CD14-positive monocyte (primary cell): ENCODE results near the gene NAXD. TPM values are rescaled to one million over a fixed set of nuclear protein-coding genes. Genes with fewer than 3 reads are reported as not detected.

ENCODE experiments used
- DNase-seq, 3 donors: peaks; one replicate each; pipeline ENCODE4 v3.0.0-alpha.2; 2011 to 2022
- H2AFZ ChIP-seq: 2 replicates; pipeline ENCODE4 v1.6.0; 2012; ENCODE audit warnings: mild to moderate bottlenecking, low read depth, low read length, inconsistent platforms; ENCODE audit not compliant: insufficient read depth, poor library complexity, severe bottlenecking
- H3K27ac ChIP-seq, 2 donors: 1 replicate in 1 of 2; 2 replicates in 1 of 2; pipeline ENCODE4 v1.5.1; 2012 to 2013; ENCODE audit warnings: low read length in 2 of 2, control low read depth in 1 of 2, inconsistent platforms in 1 of 2, low read depth in 1 of 2, mild to moderate bottlenecking in 1 of 2
- H3K27me3 ChIP-seq, 2 donors: one replicate each; pipeline versions ENCODE4 v1.6.0 to v1.6.1; 2011 to 2013; ENCODE audit warnings: low read length in 2 of 2; ENCODE audit not compliant: control insufficient read depth in 2 of 2, insufficient read depth in 2 of 2
- H3K36me3 ChIP-seq, 2 donors: replicated peaks in 1 of 2; 1 replicate in 1 of 2; 2 replicates in 1 of 2; pipeline versions ENCODE4 v1.5.1 to v1.6.1; 2012 to 2013; ENCODE audit warnings: low read length in 2 of 2, control low read depth in 1 of 2, inconsistent platforms in 1 of 2, mild to moderate bottlenecking in 1 of 2; ENCODE audit not compliant: insufficient read depth in 2 of 2, control insufficient read depth in 1 of 2
- H3K4me1 ChIP-seq, 2 donors: 1 replicate in 1 of 2; 2 replicates in 1 of 2; pipeline versions ENCODE4 v1.5.1 to v1.6.1; 2012 to 2013; ENCODE audit warnings: low read length in 2 of 2, control low read depth in 1 of 2, inconsistent platforms in 1 of 2, mild to moderate bottlenecking in 1 of 2, moderate library complexity in 1 of 2; ENCODE audit not compliant: insufficient read depth in 2 of 2, control insufficient read depth in 1 of 2
- H3K4me2 ChIP-seq: replicated peaks from 2 replicates; pipeline ENCODE3; 2012; ENCODE audit warnings: low read length, moderate library complexity, mild to moderate bottlenecking; ENCODE audit not compliant: poor library complexity, severe bottlenecking; ENCODE audit errors: extremely low read depth
- H3K4me3 ChIP-seq, 3 experiments: fragments of 200-600 bp in 1 of 3; sonication (generic) in 1 of 3; replicated peaks in 1 of 3; 1 replicate in 2 of 3; 2 replicates in 1 of 3; pipeline ENCODE4 v1.5.1; 2011 to 2013; ENCODE audit warnings: low read length in 3 of 3, mild to moderate bottlenecking in 3 of 3, control low read depth in 2 of 3, low read depth in 2 of 3, inconsistent platforms in 1 of 3, moderate library complexity in 1 of 3
- H3K79me2 ChIP-seq: 2 replicates; pipeline ENCODE4 v1.6.0; 2012; ENCODE audit warnings: mild to moderate bottlenecking, control low read depth, inconsistent platforms, low read length, moderate library complexity; ENCODE audit not compliant: insufficient read depth
- H3K9ac ChIP-seq: 2 replicates; pipeline ENCODE4 v1.6.0; 2017; ENCODE audit warnings: low read length, mild to moderate bottlenecking; ENCODE audit not compliant: insufficient read depth, poor library complexity, severe bottlenecking
- H3K9me3 ChIP-seq, 2 donors: replicated peaks in 1 of 2; 1 replicate in 1 of 2; 2 replicates in 1 of 2; pipeline versions ENCODE4 v1.5.1 to v1.6.1; 2012 to 2013; ENCODE audit warnings: low read length in 2 of 2, control low read depth in 1 of 2; ENCODE audit not compliant: control insufficient read depth in 1 of 2, insufficient read depth in 1 of 2
- H4K20me1 ChIP-seq: 2 replicates; pipeline ENCODE4 v1.6.0; 2012; ENCODE audit warnings: mild to moderate bottlenecking, low read length, control low read depth, moderate library complexity; ENCODE audit not compliant: insufficient read depth
- H3K27ac Mint-ChIP-seq, 7 donors: one replicate each; pipeline ENCODE4 v1.8.0; 2020; ENCODE audit warnings: mild to moderate bottlenecking in 7 of 7, mixed read lengths in 7 of 7, moderate library complexity in 6 of 7, inconsistent platforms in 2 of 7
- H3K27me3 Mint-ChIP-seq, 3 donors: one replicate each; pipeline ENCODE4 v1.8.0; 2021 to 2022; ENCODE audit warnings: low read depth in 3 of 3, mild to moderate bottlenecking in 3 of 3, mixed read lengths in 3 of 3, moderate library complexity in 3 of 3, inconsistent platforms in 1 of 3
- H3K36me3 Mint-ChIP-seq, 2 donors: one replicate each; pipeline ENCODE4 v1.8.0; 2020; ENCODE audit warnings: mixed read lengths in 2 of 2, inconsistent platforms in 1 of 2, mild to moderate bottlenecking in 1 of 2
- H3K4me1 Mint-ChIP-seq: one replicate; pipeline ENCODE4 v1.8.0; 2020; ENCODE audit warnings: mild to moderate bottlenecking, mixed read lengths
- H3K4me3 Mint-ChIP-seq, 2 donors: one replicate each; pipeline ENCODE4 v1.8.0; 2020; ENCODE audit warnings: mild to moderate bottlenecking in 2 of 2, mixed read lengths in 2 of 2, moderate library complexity in 1 of 2
- H3K9me3 Mint-ChIP-seq, 7 donors: one replicate each; pipeline ENCODE4 v1.8.0; 2020 to 2022; ENCODE audit warnings: mixed read lengths in 7 of 7, mild to moderate bottlenecking in 6 of 7, moderate library complexity in 6 of 7, inconsistent platforms in 2 of 7
- WGBS: methylation state at CpG from one replicate; pipeline ENCODE4 v1.1.5; 2013; ENCODE audit warnings: missing lambda C conversion rate; ENCODE audit not compliant: insufficient coverage; 5-methylcytosine and 5-hydroxymethylcytosine counted together
- intact Hi-C, 2 donors: fragments of 100-400 bp; cut with micrococcal nuclease; formaldehyde crosslinking; loops; one replicate each; pipeline versions ENCODE4 v1.15.0 to v1.15.1; 2023
- polyA plus RNA-seq, 3 donors: library from polyadenylated mRNA; depleted of rRNA in 1 of 3; unstranded in 2 of 3; stranded (reverse) in 1 of 3; fragments of 300-500 nt in 2 of 3; fragments of >200 nt in 1 of 3; fragmentation: Illumina TruSeq in 2 of 3; gene quantifications; 1 replicate in 2 of 3; 2 replicates in 1 of 3; pipeline ENCODE4 v1.2.3, GENCODE V29; 2012 to 2021
- TF ChIP-seq, protein P1 (sequence below): fragments of 200-600 bp; IDR thresholded peaks from one replicate; pipeline ENCODE4 v1.8.0; 2022; ENCODE audit warnings: antibody characterized with exemption, mild to moderate bottlenecking

The NAXD gene
- polyA plus RNA-seq, 3 donors = 7.4 to 22.8 (median 8.5) TPM

GRCh38 chr13:110641055-110642015 lies 26.0 kb downstream of the NAXD start:
- Histone ChIP-seq H3K4me3 (no peak overlapping the region), H4K20me1 (peaks cover 90% of the 10 kb centered on the region), H3K4me1 (peaks cover 8 to 16% of the 10 kb centered on the region in 2 donors), H3K36me3 (peaks cover 91 to 99% of the 10 kb centered on the region in 2 donors), H3K27ac (peak overlapping the region in 1 of 2 donors; percentile 53), H3K27me3 (no peaks in the 10 kb centered on the region), H2AFZ (no peak overlapping the region), H3K9me3 (no peaks in the 10 kb centered on the region), H3K79me2 (no peaks in the 10 kb centered on the region), H3K4me2 (no peak overlapping the region), H3K9ac (no peak overlapping the region)
- Mint-ChIP-seq H3K4me1 (peaks cover 13% of the 10 kb centered on the region), H3K27ac (peak overlapping the region in 3 of 7 donors; percentile 32 to 75 (median 32)), H3K36me3 (peaks cover 81 to 96% of the 10 kb centered on the region in 2 donors), H3K27me3 (no peaks in the 10 kb centered on the region), H3K9me3 (no peaks in the 10 kb centered on the region), H3K4me3 (no peak overlapping the region)
- TF ChIP-seq, protein P1, sequence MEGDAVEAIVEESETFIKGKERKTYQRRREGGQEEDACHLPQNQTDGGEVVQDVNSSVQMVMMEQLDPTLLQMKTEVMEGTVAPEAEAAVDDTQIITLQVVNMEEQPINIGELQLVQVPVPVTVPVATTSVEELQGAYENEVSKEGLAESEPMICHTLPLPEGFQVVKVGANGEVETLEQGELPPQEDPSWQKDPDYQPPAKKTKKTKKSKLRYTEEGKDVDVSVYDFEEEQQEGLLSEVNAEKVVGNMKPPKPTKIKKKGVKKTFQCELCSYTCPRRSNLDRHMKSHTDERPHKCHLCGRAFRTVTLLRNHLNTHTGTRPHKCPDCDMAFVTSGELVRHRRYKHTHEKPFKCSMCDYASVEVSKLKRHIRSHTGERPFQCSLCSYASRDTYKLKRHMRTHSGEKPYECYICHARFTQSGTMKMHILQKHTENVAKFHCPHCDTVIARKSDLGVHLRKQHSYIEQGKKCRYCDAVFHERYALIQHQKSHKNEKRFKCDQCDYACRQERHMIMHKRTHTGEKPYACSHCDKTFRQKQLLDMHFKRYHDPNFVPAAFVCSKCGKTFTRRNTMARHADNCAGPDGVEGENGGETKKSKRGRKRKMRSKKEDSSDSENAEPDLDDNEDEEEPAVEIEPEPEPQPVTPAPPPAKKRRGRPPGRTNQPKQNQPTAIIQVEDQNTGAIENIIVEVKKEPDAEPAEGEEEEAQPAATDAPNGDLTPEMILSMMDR = no peak
- no peak for DNase-seq
- intact Hi-C loops = no loop called here
- WGBS = 87% methylated on average over 17 of the region's 29 CpGs

GRCh38 chr13:110642291-110642981 lies 27.1 kb downstream of the NAXD start:
- Histone ChIP-seq H3K4me3 (no peak overlapping the region), H3K4me1 (peaks cover 8 to 16% of the 10 kb centered on the region in 2 donors), H2AFZ (no peak overlapping the region), H3K79me2 (peaks cover 3% of the 10 kb centered on the region), H3K36me3 (peaks cover 91 to 99% of the 10 kb centered on the region in 2 donors), H3K27me3 (no peaks in the 10 kb centered on the region), H3K9ac (no peak overlapping the region), H4K20me1 (peaks cover 87% of the 10 kb centered on the region), H3K27ac (no peak overlapping the region), H3K9me3 (no peaks in the 10 kb centered on the region), H3K4me2 (no peak overlapping the region)
- intact Hi-C loops = no loop called here
- peaks cover 75 to 96% of the 10 kb centered on the region in 2 donors for H3K36me3 Mint-ChIP-seq
- 94% methylated on average over 40 of the region's 40 CpGs for WGBS
- no peaks in the 10 kb centered on the region for H3K9me3 Mint-ChIP-seq
- H3K4me1 Mint-ChIP-seq = peaks cover 13% of the 10 kb centered on the region
- no peak overlapping the region for H3K4me3 Mint-ChIP-seq
- no peaks in the 10 kb centered on the region for H3K27me3 Mint-ChIP-seq
- TF ChIP-seq, protein P1 = no peak
- H3K27ac Mint-ChIP-seq = peak overlapping the region in 2 of 7 donors; percentile 54 to 73
- DNase-seq = no peak
